ENCODE results near the gene FAM193A.

Gene FAM193A

DNA sequence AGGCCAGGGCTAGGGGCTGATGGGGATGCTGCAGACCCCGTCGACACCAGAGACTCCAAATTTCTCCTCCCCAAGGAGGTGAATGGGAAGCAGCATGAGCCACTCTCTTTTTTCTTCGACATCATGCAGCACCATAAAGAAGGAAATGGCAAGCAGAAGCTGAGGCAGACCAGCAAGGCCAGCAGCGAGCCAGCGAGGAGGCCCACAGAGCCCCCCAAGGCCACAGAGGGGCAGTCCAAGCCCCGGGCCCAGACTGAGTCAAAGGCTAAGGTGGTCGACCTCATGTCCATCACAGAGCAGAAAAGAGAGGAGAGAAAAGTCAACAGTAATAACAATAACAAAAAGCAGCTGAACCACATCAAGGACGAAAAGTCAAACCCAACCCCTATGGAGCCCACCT, 163.6 kb downstream of the FAM193A start:
- no peak overlapping the region for H2AFZ ChIP-seq (ENCODE audit: low read depth, low read length, severe bottlenecking)
- no peak overlapping the region for H3K4me3 ChIP-seq (ENCODE audit: insufficient read depth, low read length, poor library complexity, severe bottlenecking)
- H3K79me2 ChIP-seq (ENCODE audit: insufficient read depth, low read length), result no peaks in the 10 kb centered on the region; the same call in 1 of the 2 replicates
- no peak overlapping the region for H3K9ac ChIP-seq (ENCODE audit: low read length)
- H3K27me3 ChIP-seq (ENCODE audit: low read length), result no peaks in the 10 kb centered on the region
- H3F3A ChIP-seq (ENCODE audit: insufficient read depth), result peaks cover 24% of the 10 kb centered on the region
- H3K9me2 ChIP-seq (replicated peaks; ENCODE audit: insufficient read depth, low read length), result no peaks in the 10 kb centered on the region
- no peaks in the 10 kb centered on the region for H4K20me1 ChIP-seq (ENCODE audit: low read depth, low read length)
- H3K36me3 ChIP-seq (ENCODE audit: low read length), result peaks cover 4% of the 10 kb centered on the region; the same call in 1 of the 2 replicates
- TF ChIP-seq EZH2phosphoT487 (conservative IDR thresholded peaks at IDR 0.05; ENCODE audit: low read length), result no peak
- TF ChIP-seq, protein P1, sequence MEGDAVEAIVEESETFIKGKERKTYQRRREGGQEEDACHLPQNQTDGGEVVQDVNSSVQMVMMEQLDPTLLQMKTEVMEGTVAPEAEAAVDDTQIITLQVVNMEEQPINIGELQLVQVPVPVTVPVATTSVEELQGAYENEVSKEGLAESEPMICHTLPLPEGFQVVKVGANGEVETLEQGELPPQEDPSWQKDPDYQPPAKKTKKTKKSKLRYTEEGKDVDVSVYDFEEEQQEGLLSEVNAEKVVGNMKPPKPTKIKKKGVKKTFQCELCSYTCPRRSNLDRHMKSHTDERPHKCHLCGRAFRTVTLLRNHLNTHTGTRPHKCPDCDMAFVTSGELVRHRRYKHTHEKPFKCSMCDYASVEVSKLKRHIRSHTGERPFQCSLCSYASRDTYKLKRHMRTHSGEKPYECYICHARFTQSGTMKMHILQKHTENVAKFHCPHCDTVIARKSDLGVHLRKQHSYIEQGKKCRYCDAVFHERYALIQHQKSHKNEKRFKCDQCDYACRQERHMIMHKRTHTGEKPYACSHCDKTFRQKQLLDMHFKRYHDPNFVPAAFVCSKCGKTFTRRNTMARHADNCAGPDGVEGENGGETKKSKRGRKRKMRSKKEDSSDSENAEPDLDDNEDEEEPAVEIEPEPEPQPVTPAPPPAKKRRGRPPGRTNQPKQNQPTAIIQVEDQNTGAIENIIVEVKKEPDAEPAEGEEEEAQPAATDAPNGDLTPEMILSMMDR (IDR thresholded peaks at IDR 0.05; ENCODE audit: insufficient read depth, low read length, poor library complexity, severe bottlenecking), result no peak
- no peak overlapping the region for H3K27ac ChIP-seq (ENCODE audit: low read depth, low read length)
- no peaks in the 10 kb centered on the region for H3K9me3 ChIP-seq (ENCODE audit: insufficient read depth, low read length)
- no peak overlapping the region for H3K4me2 ChIP-seq (ENCODE audit: low read depth, low read length, poor library complexity, severe bottlenecking)

DNA sequence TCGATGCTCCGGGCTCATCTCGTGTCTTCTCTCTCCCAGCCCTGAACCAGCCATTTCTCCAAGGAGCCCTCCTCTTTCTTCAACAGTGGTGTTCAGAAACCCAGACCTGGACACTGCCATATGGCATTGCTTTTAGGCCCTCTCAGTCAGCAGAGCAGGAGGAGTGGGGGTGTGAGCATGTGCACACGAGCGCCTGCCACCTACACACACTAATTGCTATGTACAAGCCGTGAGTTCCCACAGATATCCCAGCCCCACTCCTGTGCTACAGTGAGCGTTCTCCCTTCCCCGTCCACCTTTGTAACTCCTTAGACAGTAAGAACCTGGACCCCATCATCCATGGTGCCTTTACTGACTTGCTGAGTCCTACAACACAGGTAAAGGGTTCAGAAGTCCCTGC, 165.9 kb downstream of the FAM193A start:
- Histone ChIP-seq H3K9me3 (ENCODE audit: insufficient read depth, low read length) (no peaks in the 10 kb centered on the region), H3F3A (ENCODE audit: insufficient read depth) (peaks cover 7% of the 10 kb centered on the region; the same call in 1 of the 2 replicates), H3K36me3 (ENCODE audit: low read length) (peaks cover 6% of the 10 kb centered on the region; the same call in 1 of the 2 replicates), H3K4me2 (ENCODE audit: low read depth, low read length, poor library complexity, severe bottlenecking) (no peak overlapping the region), H3K4me3 (ENCODE audit: insufficient read depth, low read length, poor library complexity, severe bottlenecking) (no peak overlapping the region), H3K27ac (ENCODE audit: low read depth, low read length) (no peak overlapping the region), H3K9me2 (replicated peaks; ENCODE audit: insufficient read depth, low read length) (no peaks in the 10 kb centered on the region), H3K9ac (ENCODE audit: low read length) (no peak overlapping the region), H3K27me3 (ENCODE audit: low read length) (no peaks in the 10 kb centered on the region), H4K20me1 (ENCODE audit: low read depth, low read length) (no peaks in the 10 kb centered on the region), H2AFZ (ENCODE audit: low read depth, low read length, severe bottlenecking) (no peak overlapping the region), H3K79me2 (ENCODE audit: insufficient read depth, low read length) (no peaks in the 10 kb centered on the region; the same call in 1 of the 2 replicates)
- TF ChIP-seq, protein P1 (IDR thresholded peaks at IDR 0.05; ENCODE audit: insufficient read depth, low read length, poor library complexity, severe bottlenecking), result no peak
- TF ChIP-seq EZH2phosphoT487 (conservative IDR thresholded peaks at IDR 0.05; ENCODE audit: low read length), result no peak

DNA sequence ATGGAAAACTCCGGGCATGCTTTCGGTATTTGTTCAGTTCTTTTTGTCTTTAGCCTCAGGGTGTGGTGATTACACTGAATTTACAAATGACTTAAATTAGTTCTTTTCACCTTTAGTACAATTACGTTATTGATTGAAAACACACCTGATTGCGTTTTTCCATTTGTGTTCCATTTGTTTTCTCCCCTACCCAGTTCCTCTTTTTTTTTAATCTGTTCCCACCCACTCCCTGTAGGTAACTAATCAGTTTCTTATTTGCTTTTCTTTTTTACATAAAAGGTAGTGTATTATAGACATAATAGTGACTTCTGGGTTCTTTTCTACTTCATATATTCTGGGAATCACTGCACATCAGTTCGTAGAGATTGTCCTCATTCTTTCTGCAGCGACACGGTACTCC, 166.3 kb downstream of the FAM193A start:
- H3K9ac ChIP-seq (ENCODE audit: low read length), result no peak overlapping the region
- H3K79me2 ChIP-seq (ENCODE audit: insufficient read depth, low read length), result no peaks in the 10 kb centered on the region
- H3K4me2 ChIP-seq (ENCODE audit: low read depth, low read length, poor library complexity, severe bottlenecking), result no peak overlapping the region
- no peak overlapping the region for H2AFZ ChIP-seq (ENCODE audit: low read depth, low read length, severe bottlenecking)
- no peaks in the 10 kb centered on the region for H3K27me3 ChIP-seq (ENCODE audit: low read length)
- peaks cover 6% of the 10 kb centered on the region; the same call in 1 of the 2 replicates for H3K36me3 ChIP-seq (ENCODE audit: low read length)
- H3K9me3 ChIP-seq (ENCODE audit: insufficient read depth, low read length), result no peaks in the 10 kb centered on the region
- no peak overlapping the region for H3K27ac ChIP-seq (ENCODE audit: low read depth, low read length)
- no peaks in the 10 kb centered on the region for H4K20me1 ChIP-seq (ENCODE audit: low read depth, low read length)
- H3F3A ChIP-seq (ENCODE audit: insufficient read depth), result peaks cover 10% of the 10 kb centered on the region; the same call in 1 of the 2 replicates
- TF ChIP-seq, protein P1 (IDR thresholded peaks at IDR 0.05; ENCODE audit: insufficient read depth, low read length, poor library complexity, severe bottlenecking), result no peak
- no peak for TF ChIP-seq EZH2phosphoT487 (conservative IDR thresholded peaks at IDR 0.05; ENCODE audit: low read length)
- H3K4me3 ChIP-seq (ENCODE audit: insufficient read depth, low read length, poor library complexity, severe bottlenecking), result no peak overlapping the region
- no peaks in the 10 kb centered on the region for H3K9me2 ChIP-seq (replicated peaks; ENCODE audit: insufficient read depth, low read length)

Measured in SU-DHL-6 (cell line).